NK-92 (cell line): ENCODE data around the gene ZNF700.
"Not testable (repeated sequence)": the region's sequence is repeated elsewhere in the genome, so short reads cannot be mapped to it uniquely, and the experiment has no call there.

Source experiments
- DNase-seq: peaks from one replicate; lab custom pipeline; 2025; ENCODE audit not compliant: unreplicated experiment; lab: John Stamatoyannopoulos, UW

ZNF700 gene

DNA sequence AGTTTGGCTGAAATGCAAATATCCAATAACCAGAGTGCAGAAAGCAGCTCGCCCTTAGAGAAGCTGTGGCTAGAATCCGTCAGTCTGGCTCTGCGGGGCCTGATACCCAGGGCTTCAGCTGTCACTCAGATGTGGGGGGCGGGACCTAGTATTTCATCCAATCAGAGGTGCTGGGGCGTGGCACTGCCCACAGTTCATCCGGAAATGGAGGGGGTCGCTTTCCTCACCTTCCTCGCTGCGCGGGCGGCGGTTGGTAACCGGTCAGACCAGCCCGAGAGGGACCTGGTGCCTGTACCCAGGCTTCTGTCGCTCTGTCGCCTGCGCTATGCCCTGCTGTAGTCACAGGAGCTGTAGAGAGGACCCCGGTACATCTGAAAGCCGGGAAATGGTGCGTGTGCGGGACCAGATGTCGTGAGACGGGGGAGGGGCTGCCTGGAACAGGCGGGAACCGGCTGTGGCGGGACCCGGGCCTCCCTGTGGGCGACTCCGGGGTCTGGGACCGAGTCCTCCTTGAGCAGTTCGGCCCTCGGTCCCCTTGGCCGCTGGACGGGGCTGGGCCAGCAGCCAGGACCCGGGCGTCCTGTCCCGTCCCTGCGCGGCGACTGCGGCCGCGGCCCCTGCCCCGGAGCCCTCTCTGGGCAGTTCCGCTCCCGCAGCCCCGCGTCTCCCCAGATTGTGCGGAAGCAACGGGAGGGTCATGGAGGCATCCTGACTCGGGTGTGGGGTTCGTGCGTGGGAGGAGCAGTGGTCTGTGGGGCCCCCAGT is at the start of gene ZNF700:
Gene ZNF700, plus strand, starts transcription at position 222 of the 765 bp plus-strand sequence. Its CDS starts 104 bp downstream, at position 326.
- DNase-seq, result peak; percentile 47

GRCh38 chr19:11879687-11880266 is 45.1 kb upstream of the ZNF700 start:
- DNase-seq, result not testable (repeated sequence)

DNA sequence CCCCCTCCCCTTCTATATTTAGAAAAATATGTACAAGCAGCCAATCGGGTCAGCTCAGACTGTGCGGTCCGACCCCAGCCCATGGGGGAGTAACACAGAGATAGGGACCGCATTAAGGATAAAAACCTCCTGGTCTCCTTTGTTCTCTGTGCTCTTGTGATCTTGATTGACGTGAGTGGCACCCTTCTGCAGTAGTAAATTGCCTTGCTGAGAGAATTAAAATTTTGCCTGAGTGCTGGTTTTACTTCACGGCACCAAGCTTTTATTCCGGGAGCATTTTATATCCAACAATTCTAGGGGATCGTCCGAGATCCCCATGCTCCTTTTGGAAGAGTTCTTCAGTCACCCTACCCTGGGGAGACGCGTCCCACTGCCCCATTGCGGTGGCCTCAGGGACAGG is 44.3 kb upstream of the ZNF700 start:
- DNase-seq, result no peak

GRCh38 chr19:11881151-11881800 is 43.6 kb upstream of the ZNF700 start:
- DNase-seq, result no peak

DNA sequence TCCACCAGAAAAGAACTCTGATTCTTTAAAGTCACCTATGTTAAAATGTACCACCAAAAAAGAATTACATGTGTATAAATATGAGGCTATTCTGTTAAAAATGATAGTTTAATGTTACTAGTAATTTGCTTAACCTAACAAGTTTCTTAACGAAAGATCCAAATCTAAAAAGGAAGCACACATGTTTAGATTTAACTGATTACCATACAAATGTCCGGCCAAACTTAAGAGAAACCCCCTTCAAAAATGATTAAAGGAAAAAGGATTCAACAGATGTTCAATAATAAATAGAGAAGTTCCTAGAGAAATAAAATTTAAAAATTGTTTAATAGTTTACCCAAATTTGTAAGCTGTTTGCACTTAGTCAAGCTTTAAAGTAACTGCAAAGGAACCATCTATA is 42.3 kb upstream of the ZNF700 start:
- no peak for DNase-seq

GRCh38 chr19:11887234-11887610 is 37.7 kb upstream of the ZNF700 start:
- DNase-seq, result no peak

DNA sequence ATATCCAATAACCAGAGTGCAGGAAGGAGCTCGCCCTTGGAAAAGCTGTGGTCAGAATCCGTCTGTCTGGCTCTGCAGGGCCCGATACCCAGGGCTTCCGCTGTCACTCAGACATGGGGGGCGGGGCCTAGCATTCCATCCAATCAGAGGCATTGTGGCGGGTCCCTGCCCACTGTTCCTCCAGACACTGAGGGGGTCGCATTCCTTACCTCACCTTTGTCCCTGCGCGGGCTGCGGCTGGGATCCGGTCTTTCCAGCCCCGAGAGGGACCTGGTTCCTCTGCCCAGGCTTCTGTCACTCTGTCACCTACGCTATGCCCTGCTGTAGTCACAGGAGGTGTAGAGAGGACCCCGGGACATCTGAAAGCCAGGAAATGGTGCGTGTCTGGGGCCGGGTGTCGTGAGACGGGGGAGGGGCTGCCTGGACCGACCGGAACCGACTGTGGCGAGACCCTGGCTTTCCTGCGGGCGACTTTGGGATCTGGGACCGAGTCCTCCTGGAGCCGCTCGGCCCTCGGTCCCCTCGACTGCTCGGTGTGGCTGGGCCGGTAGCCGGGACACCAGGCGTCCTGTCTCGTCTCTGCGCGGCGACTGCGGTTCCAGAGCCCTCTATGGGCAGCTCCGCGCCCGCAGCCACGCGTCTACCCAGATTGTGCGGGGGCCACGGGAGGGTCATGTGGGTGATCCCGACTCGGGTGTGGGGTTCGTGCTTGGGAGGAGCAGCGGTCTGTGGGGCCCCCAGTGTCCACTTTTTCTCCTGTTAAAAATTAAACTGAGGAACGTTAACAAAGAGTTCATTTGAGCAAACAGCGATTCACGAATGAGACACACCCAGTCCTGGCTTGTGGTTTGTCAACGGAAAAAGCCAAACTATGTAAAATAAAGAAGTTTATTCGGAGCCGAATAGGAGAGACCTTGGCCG is 37.0 kb upstream of the ZNF700 start, which contains the start of gene ZNF69:
Gene ZNF69, plus strand, starts transcription at position 172 of the 921 bp plus-strand sequence. Its CDS starts 142 bp downstream, at position 314.
- DNase-seq, result no peak

- not testable (repeated sequence) for DNase-seq
These were observed 35.0 kb upstream of the ZNF700 start for GRCh38 chr19:11889901-11890300.

GRCh38 chr19:11890634-11891033 is 34.3 kb upstream of the ZNF700 start:
- DNase-seq, result no peak

DNA sequence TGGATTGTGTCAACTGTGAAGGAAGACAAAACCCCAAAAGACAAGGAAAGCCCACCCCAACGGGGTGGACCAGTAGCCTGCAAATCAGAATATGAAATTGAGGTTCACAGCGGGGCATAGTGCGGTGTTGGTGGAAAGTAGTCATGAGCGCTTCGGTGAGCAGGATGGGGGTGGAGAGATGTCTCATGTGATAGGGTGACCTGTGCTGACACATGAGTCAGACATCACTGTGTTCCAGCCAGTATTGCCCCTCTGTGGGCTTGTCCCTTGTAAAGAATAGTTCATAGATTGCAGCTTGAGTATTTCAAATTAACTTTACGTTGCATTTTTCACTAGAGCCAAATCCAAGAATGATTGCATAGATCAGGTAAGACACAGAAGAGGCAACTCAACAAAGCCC is 30.1 kb upstream of the ZNF700 start:
- DNase-seq, result no peak

DNA sequence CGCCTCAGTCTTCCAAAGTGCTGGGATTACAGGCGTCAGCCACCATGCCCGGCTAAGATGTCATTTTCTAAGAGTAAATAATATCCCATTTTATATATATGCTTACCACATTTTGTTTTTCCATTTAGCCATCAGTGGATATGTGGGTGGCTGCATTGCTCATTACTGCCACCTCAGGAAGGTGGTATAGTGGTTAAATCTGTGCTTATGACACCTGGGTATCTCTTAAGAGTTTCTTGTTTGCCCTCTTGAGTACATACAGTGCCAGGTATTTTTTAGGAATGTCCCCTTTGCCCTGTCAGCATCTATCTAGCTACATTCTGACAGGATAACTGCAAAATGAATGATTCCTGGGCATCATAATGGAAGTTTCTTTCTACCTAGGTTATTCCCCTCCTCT is 22.7 kb upstream of the ZNF700 start:
- DNase-seq, result no peak

GRCh38 chr19:11905928-11906327 is 19.0 kb upstream of the ZNF700 start:
- DNase-seq, result no peak

DNA sequence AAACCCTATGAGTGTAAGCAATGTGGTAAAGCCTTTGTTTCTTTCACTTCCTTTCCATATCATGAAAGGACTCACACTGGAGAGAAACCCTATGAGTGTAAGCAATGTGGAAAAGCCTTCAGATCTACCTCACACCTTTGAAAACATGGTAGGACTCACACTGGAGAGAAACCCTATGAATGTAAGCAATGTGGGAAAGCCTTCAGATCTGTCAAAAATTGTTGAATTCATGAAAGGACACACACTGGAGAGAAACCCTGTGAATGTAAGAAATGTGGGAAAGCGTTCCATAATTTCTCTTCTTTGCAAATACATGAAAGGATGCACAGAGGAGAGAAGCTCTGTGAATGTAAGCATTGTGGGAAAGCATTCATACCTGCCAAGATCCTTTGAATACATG is 13.0 kb upstream of the ZNF700 start:
- not testable (repeated sequence) for DNase-seq

DNA sequence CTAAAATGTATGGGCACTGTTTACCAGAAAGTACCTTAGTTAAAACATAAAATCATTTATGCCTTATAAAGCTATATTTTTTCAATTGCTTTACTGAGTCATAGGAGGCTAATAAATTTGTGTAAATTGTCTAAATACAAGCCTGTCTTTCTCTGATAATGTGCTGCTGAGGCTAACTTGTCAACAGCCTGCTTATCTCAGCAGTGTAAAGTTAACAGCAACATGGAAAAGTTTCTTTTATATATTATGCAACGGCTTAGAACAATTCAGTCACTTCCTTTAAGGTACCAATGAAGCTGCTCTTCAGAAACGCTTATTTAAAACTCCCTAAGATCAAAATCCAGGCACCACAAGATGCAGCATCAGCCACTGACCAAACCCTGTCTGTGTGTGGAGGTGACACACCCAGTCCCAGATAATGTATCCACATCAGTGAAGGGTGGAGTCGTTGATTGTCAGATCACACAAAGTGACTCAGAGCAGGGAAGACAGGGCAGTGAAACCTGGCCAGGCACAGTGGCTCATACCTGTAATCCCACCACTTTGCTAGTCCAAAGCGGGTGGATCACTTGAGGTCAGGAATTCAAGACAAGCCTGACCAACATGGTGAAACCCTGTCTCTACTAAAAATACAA is 10.4 kb upstream of the ZNF700 start:
- not testable (repeated sequence) for DNase-seq

DNA sequence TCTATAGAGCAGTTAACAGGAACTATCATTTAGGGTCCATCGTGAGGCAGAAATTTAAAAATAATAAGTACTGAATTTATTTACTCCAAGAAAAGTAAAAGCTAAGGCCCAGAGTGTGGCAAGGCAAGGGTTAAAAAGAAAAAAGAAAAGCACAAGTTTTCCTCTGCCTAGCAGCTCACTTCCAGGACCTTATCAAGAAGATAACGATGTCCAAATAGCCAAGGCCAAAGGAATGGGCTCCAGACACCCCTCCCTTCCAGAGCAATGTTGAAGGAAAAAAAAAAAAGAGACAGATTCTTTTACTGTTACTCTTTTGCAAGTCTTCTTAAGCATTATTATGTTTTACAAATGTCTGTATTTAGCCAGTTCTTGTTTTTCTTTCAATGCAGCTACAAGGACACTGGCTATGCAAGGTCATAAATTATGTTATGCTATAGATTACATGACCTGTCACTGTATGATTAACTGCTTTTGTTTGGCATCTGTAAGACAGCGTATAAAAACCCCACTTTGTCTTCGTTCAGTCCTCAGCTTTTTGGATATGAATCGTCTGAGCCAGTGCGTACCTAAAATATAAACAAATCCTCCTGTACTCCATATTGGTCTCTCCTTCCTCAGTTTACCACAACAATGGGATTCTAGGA is 2.9 kb upstream of the ZNF700 start:
- DNase-seq, result no peak

GRCh38 chr19:11925651-11926187 is 812 bp downstream of the ZNF700 start:
- DNase-seq, result not testable (repeated sequence)

GRCh38 chr19:11927227-11927626 is 2.3 kb downstream of the ZNF700 start:
- DNase-seq, result no peak

GRCh38 chr19:11931051-11931450 is 6.1 kb downstream of the ZNF700 start:
- DNase-seq, result no peak

- no peak for DNase-seq
These were observed 6.6 kb downstream of the ZNF700 start for GRCh38 chr19:11931513-11931912.

DNA sequence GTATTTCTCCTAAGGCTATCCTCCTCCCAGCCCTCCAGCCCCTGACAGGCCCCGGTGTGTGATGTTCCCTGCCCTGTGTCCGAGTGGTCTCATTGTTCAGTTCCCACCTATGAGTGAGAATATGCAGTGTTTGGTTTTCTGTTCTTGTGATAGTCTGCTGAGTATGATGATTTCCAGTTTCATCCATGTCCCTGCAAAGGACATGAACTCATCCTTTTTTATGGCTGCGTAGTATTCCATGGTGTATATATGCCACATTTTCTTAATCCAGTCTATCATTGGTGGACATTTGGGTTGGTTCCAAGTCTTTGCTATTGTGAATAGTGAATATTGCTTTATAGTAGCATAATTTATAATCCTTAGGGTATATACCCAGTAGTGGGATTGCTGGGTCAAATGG is 10.9 kb downstream of the ZNF700 start:
- not testable (repeated sequence) for DNase-seq
